OCI-LY1 (cell line): Measurements from ENCODE around the gene PUM1.

Experiments used
- EZH2 ChIP-seq: fragments of 200-600 bp; sonication (generic), shearing (Covaris generic); IDR thresholded peaks from 2 replicates; pipeline ENCODE4 v1.8.0; 2017; ENCODE audit warnings: borderline replicate concordance, mixed run types, mild to moderate bottlenecking, antibody characterized with exemption, low read length, moderate library complexity, mixed read lengths
- TF ChIP-seq, protein P1 (sequence below): fragments of 200-600 bp; sonication (generic), shearing (Covaris generic); IDR thresholded peaks from 2 replicates; pipeline ENCODE4 v1.5.1; 2017; ENCODE audit warnings: mild to moderate bottlenecking, antibody characterized with exemption, low read length, moderate library complexity, mixed read lengths

DNA sequence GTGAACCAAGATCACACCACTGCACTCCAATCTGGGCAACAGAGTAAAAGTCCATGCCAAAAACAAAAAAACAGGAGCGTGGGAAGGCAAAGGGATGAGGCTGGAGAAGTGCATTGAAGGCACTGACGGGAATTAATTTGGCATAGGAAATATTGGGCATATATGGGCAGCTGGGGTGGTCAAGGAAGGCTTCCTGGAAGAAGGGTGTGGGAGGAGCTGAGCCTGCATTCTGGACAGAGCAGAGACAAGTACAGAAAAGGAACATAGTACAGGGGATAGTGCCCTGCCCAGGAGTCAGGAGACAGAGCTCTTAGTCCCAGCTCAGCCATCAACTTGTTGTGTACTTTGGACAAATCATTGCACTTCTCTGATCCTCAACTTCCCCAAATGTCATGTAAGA lies 168.6 kb downstream of the PUM1 start:
- TF ChIP-seq, protein P1, sequence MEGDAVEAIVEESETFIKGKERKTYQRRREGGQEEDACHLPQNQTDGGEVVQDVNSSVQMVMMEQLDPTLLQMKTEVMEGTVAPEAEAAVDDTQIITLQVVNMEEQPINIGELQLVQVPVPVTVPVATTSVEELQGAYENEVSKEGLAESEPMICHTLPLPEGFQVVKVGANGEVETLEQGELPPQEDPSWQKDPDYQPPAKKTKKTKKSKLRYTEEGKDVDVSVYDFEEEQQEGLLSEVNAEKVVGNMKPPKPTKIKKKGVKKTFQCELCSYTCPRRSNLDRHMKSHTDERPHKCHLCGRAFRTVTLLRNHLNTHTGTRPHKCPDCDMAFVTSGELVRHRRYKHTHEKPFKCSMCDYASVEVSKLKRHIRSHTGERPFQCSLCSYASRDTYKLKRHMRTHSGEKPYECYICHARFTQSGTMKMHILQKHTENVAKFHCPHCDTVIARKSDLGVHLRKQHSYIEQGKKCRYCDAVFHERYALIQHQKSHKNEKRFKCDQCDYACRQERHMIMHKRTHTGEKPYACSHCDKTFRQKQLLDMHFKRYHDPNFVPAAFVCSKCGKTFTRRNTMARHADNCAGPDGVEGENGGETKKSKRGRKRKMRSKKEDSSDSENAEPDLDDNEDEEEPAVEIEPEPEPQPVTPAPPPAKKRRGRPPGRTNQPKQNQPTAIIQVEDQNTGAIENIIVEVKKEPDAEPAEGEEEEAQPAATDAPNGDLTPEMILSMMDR = no peak
- TF ChIP-seq EZH2 = no peak
